GM12891 (cell line): ENCODE results near the gene PTGFR.

Source experiments
- DNase-seq: peaks from one replicate; pipeline ENCODE4 v3.0.0; 2011; ENCODE audit warnings: low spot score; ENCODE audit not compliant: insufficient read length
- FAIRE-seq: peaks from 2 replicates; lab custom pipeline; 2011; peaks lifted over from hg19 to GRCh38; lab: Jason Lieb, UNC
- PAX5 ChIP-seq: IDR thresholded peaks from 2 replicates; pipeline ENCODE4 v1.6.1; 2011; ENCODE audit warnings: low read length, moderate library complexity, mild to moderate bottlenecking; ENCODE audit not compliant: insufficient read depth, severe bottlenecking
- POLR2A ChIP-seq: IDR thresholded peaks from 2 replicates; pipeline ENCODE4 v1.6.1; 2011; ENCODE audit warnings: low read depth, low read length, control low read depth
- POLR2AphosphoS5 ChIP-seq: IDR thresholded peaks from 2 replicates; pipeline ENCODE4 v1.6.1; 2011; ENCODE audit warnings: low read depth, low read length, control low read depth
- POU2F2 ChIP-seq: IDR thresholded peaks from 2 replicates; pipeline ENCODE4 v1.6.1; 2011; ENCODE audit warnings: low read depth, mild to moderate bottlenecking, control low read depth, low read length, moderate library complexity
- SPI1 ChIP-seq: IDR thresholded peaks from 2 replicates; pipeline ENCODE4 v1.6.1; 2011; ENCODE audit warnings: low read depth, low read length, control low read depth
- TAF1 ChIP-seq: IDR thresholded peaks from 2 replicates; pipeline ENCODE4 v1.6.1; 2011; ENCODE audit warnings: low read depth, low read length, control low read depth

The PTGFR gene

GRCh38 chr1:78475888-78476610 is 14.7 kb upstream of the PTGFR start:
- DNase-seq, result no peak
- TF ChIP-seq POLR2AphosphoS5 (no peak), POU2F2 (no peak), POLR2A (no peak), TAF1 (no peak), SPI1 (no peak), PAX5 (no peak)
- no peak for FAIRE-seq

- DNase-seq (no peak), FAIRE-seq (no peak)
- TF ChIP-seq PAX5 (no peak), POLR2AphosphoS5 (no peak), TAF1 (no peak), SPI1 (no peak), POU2F2 (no peak), POLR2A (no peak)
Measured at GRCh38 chr1:78483903-78484302, 6.9 kb upstream of the PTGFR start.

- no peak for FAIRE-seq
- TF ChIP-seq SPI1 (no peak), TAF1 (no peak)
Measured at GRCh38 chr1:78491451-78492071, 787 bp downstream of the PTGFR start.

GRCh38 chr1:78492386-78492950 is 1.7 kb downstream of the PTGFR start:
- FAIRE-seq (no peak), DNase-seq (no peak)
- TF ChIP-seq POLR2A, result no peak
- TF ChIP-seq POLR2AphosphoS5, result no peak
- TF ChIP-seq SPI1, result no peak
- no peak for TF ChIP-seq PAX5

More at GRCh38 chr1:78491451-78492071, 787 bp downstream of the PTGFR start:
- no peak for DNase-seq

- DNase-seq (no peak), FAIRE-seq (no peak)
- TF ChIP-seq POU2F2 (no peak), TAF1 (no peak), PAX5 (no peak), POLR2A (no peak), POLR2AphosphoS5 (no peak), SPI1 (no peak)
Measured at GRCh38 chr1:78493451-78493850, 2.7 kb downstream of the PTGFR start.

GRCh38 chr1:78497201-78497600 is 6.4 kb downstream of the PTGFR start:
- no peak for DNase-seq
- TF ChIP-seq TAF1 (no peak), PAX5 (no peak), SPI1 (no peak), POLR2AphosphoS5 (no peak)
- FAIRE-seq, result no peak

- TF ChIP-seq POLR2A (no peak), TAF1 (no peak), PAX5 (no peak), POU2F2 (no peak), SPI1 (no peak), POLR2AphosphoS5 (no peak)
- FAIRE-seq, result no peak
- DNase-seq, result no peak
Measured at GRCh38 chr1:78500529-78500928, 9.8 kb downstream of the PTGFR start.

- FAIRE-seq (no peak), DNase-seq (no peak)
- no peak for TF ChIP-seq TAF1
- TF ChIP-seq POLR2A, result no peak
- TF ChIP-seq POU2F2, result no peak
- TF ChIP-seq PAX5, result no peak
- no peak for TF ChIP-seq POLR2AphosphoS5
- no peak for TF ChIP-seq SPI1
Measured at GRCh38 chr1:78501203-78501602, 10.4 kb downstream of the PTGFR start.

GRCh38 chr1:78511334-78511733 is 20.6 kb downstream of the PTGFR start:
- FAIRE-seq, result no peak

GRCh38 chr1:78516716-78517115 is 25.9 kb downstream of the PTGFR start:
- FAIRE-seq (no peak), DNase-seq (no peak)
- TF ChIP-seq POLR2A (no peak), SPI1 (no peak), POLR2AphosphoS5 (no peak), POU2F2 (no peak), PAX5 (no peak), TAF1 (no peak)

More at GRCh38 chr1:78511334-78511733, 20.6 kb downstream of the PTGFR start:
- no peak for DNase-seq
- TF ChIP-seq POU2F2, result no peak
- TF ChIP-seq POLR2AphosphoS5, result no peak
- TF ChIP-seq TAF1, result no peak
- no peak for TF ChIP-seq PAX5
- TF ChIP-seq SPI1, result no peak
- TF ChIP-seq POLR2A, result no peak

GRCh38 chr1:78519446-78519845 is 28.7 kb downstream of the PTGFR start:
- TF ChIP-seq POU2F2 (no peak), POLR2A (no peak), SPI1 (no peak), POLR2AphosphoS5 (no peak), PAX5 (no peak), TAF1 (no peak)
- FAIRE-seq, result no peak
- DNase-seq, result no peak
